Heart right ventricle (tissue), 16 donors: ENCODE results near the gene SOAT2. TPM values are rescaled to one million over a fixed set of nuclear protein-coding genes. Genes with fewer than 3 reads are reported as not detected.

ENCODE experiments used
- ATAC-seq, 8 donors: fragments of 200-7000 bp; cut with Tn5 transposase; one replicate each; pipeline ENCODE4 v1.9.1; 2020; ENCODE audit warnings: mild to moderate bottlenecking in 8 of 8, moderate library complexity in 8 of 8, moderate number of reproducible peaks in 1 of 8
- DNase-seq, 2 donors: peaks; one replicate each; pipeline ENCODE4 v3.0.0-alpha.2; 2020
- H3K27ac ChIP-seq, 10 donors: fragments of 200-600 bp; sonication (generic) in 2 of 10; one replicate each; pipeline versions ENCODE4 v1.5.0 to v1.8.0; 2020 to 2022; ENCODE audit warnings: mild to moderate bottlenecking in 3 of 10
- H3K27me3 ChIP-seq, 7 donors: fragments of 200-600 bp; one replicate each; pipeline ENCODE4 v1.8.0; 2021 to 2022; ENCODE audit warnings: mild to moderate bottlenecking in 2 of 7
- H3K36me3 ChIP-seq, 9 donors: fragments of 200-600 bp; sonication (generic) in 1 of 9; one replicate each; pipeline versions ENCODE4 v1.5.0 to v1.8.0; 2020 to 2022; ENCODE audit warnings: mild to moderate bottlenecking in 2 of 9
- H3K4me1 ChIP-seq, 9 donors: fragments of 200-600 bp; sonication (generic) in 1 of 9; one replicate each; pipeline versions ENCODE4 v1.5.0 to v1.8.0; 2020 to 2022; ENCODE audit warnings: mild to moderate bottlenecking in 4 of 9
- H3K4me3 ChIP-seq, 10 donors: fragments of 200-600 bp; sonication (generic) in 2 of 10; one replicate each; pipeline versions ENCODE4 v1.5.0 to v1.8.0; 2020 to 2022; ENCODE audit warnings: mild to moderate bottlenecking in 7 of 10, moderate library complexity in 2 of 10
- H3K9me3 ChIP-seq, 11 donors: fragments of 200-600 bp in 10 of 11; sonication (generic) in 2 of 11; one replicate each; pipeline versions ENCODE4 v1.5.0 to v1.8.0; 2013 to 2022; ENCODE audit warnings: mild to moderate bottlenecking in 2 of 11, control low read depth in 1 of 11, moderate library complexity in 1 of 11
- CTCF ChIP-seq, 9 donors: fragments of 200-600 bp; sonication (generic) in 2 of 9; IDR thresholded peaks; one replicate each; pipeline versions ENCODE4 v1.5.0 to v1.8.0; 2021 to 2022; ENCODE audit warnings: antibody characterized with exemption in 9 of 9, mild to moderate bottlenecking in 5 of 9, moderate library complexity in 1 of 9
- WGBS, 2 donors: extraction: QIAGEN DNeasy Blood & Tissue Kit; methylation state at CpG; one replicate each; pipeline ENCODE4 v1.1.7; 2013; ENCODE audit warnings: inconsistent platforms in 1 of 2; 5-methylcytosine and 5-hydroxymethylcytosine counted together
- intact Hi-C, 10 donors: fragments of 100-400 bp; cut with DNase I; formaldehyde crosslinking; loops; one replicate each; pipeline versions ENCODE4 v1.11.1 to v1.14.2; 2022
- polyA plus RNA-seq, 2 donors: library from polyadenylated mRNA; stranded (reverse); fragments of 200-250 nt; gene quantifications; one replicate each; pipeline ENCODE4 v1.2.3, GENCODE V29; 2013
- total RNA-seq, 10 donors: library from RNA; stranded (reverse); fragmentation: NEBNext Ultra II Directional in 3 of 10; extraction: Animal tissue kit (Norgen Biotek cat#: 25700) in 3 of 10; gene quantifications; one replicate each; pipeline versions ENCODE4 v1.2.1 to v1.2.4, GENCODE V29; 2021 to 2023
- donor health status: Arrhythmogenic right ventricular cardiomyopathy.
- donor health status: ischemic (EF 13 %, LVEDD 7.1; RV severe dilation, severe dysfunction).
- donor health status: healthy with polysubstance abuse.
- donor health status: DM: no; HTN: yes; CAD: no.
- donor health status: DM: no; HTN: no; CAD: no.
- donor health status: ischemic (EF 25% LVEDD 6.9; RV normal size, moderate dysfunction).
- donor health status: ischemic (EF 25% LVEDD 5.7; RV mildly dilated, moderate dysfunction).
- donor health status: healthy.
- donor health status: DM: yes; HTN: yes; CAD: no.
- donor health status: Ischemic cardiomyopathy.
- donor health status: ischemic (EF 35%, LVEDD 5.7; RV mildly dilated, moderate dysfunction).
- donor health status: nonischemic (EF 11% LVEDD 7.7; RV severe dilation, severe dysfunction).
- donor health status: DM: yes; HTN: yes; CAD: no.
- donor health status: PGD.
- donor health status: ischemic (EF 29% LVEDD 5.4; RV normal size, mild dysfunction).
- donor health status: nonischemic (EF 23%, LVEDD 6.1; RV moderate dilation, normal function).

Gene SOAT2
- total and polyA plus RNA-seq, 12 donors, result 0.03 TPM; not detected in 11

GRCh38 chr12:53124352-53124723, 21.1 kb downstream of the SOAT2 start:
- H3K36me3 ChIP-seq, result no peaks in the 10 kb centered on the region
- ATAC-seq (no peak), DNase-seq (no peak)
- no peaks in the 10 kb centered on the region for H3K9me3 ChIP-seq
- no peaks in the 10 kb centered on the region for H3K4me1 ChIP-seq
- no peak for TF ChIP-seq CTCF (IDR thresholded peaks at IDR 0.05)
- no peaks in the 10 kb centered on the region for H3K27me3 ChIP-seq
- H3K4me3 ChIP-seq, result no peak overlapping the region
- no peak overlapping the region for H3K27ac ChIP-seq
- intact Hi-C loops, result no loop called here

GRCh38 chr12:53127169-53127568, 23.9 kb downstream of the SOAT2 start:
- DNase-seq, result no peak
- 82 to 89% methylated on average over 1 of the region's 1 CpG for WGBS, 2 donors
- no peak overlapping the region for H3K4me3 ChIP-seq

DNA sequence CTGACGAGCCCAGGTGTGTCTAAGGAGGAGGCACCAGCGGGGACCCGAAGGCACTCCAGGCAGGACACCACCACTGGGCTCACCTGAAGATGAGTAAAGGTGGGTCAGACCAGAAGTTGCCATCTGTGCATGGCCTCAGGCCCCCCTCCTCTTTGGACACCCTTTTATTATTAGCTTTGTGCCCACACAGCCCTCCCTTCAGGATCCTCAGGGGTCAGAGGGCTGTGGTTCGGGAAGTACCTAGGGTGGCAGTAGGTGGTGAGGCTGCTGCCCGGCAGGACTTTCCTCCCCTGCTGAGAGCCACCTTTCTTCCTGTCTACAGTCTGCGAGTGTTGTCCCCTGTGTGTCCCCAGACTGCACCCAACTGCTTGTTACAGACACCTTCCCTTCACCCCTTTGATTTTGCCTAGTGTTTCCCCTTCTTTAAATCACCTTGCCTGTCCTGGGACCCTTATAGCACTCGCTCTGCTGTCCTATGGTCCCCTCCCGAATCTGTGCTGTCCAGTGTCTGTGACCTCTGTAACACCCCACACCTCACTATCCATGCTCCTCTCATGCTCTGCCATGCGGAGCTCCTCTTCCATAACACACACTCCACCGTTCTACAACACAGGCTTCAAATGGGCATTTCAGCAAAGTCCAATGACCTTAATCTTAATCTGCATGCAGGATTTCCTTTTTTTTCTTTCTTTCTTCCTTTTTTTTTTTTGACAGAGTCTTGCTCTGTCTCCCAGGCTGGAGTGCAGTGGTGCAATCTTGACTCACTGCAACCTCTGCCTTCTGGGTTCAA, 25.7 kb downstream of the SOAT2 start:
- Histone ChIP-seq H3K36me3 (no peaks in the 10 kb centered on the region), H3K27me3 (no peaks in the 10 kb centered on the region), H3K4me3 (no peak overlapping the region), H3K9me3 (no peaks in the 10 kb centered on the region), H3K4me1 (peaks cover 0 to 6% (median 0%) of the 10 kb centered on the region in 9 donors), H3K27ac (no peak overlapping the region)
- WGBS, 2 donors, result 80 to 82% methylated on average over 10 of the region's 10 CpGs
- intact Hi-C loops, result no loop called here
- peak in 2 of 8 donors; percentile 18 to 52 for ATAC-seq
- TF ChIP-seq CTCF (IDR thresholded peaks at IDR 0.05), result no peak
- no peak for DNase-seq

More at GRCh38 chr12:53127169-53127568, 23.9 kb downstream of the SOAT2 start:
- Histone ChIP-seq H3K27ac (no peak overlapping the region), H3K9me3 (no peaks in the 10 kb centered on the region), H3K36me3 (no peaks in the 10 kb centered on the region), H3K4me1 (peaks cover 0 to 6% (median 0%) of the 10 kb centered on the region in 9 donors), H3K27me3 (no peaks in the 10 kb centered on the region)
- intact Hi-C loops, result no loop called here
- ATAC-seq, result no peak
- no peak for TF ChIP-seq CTCF (IDR thresholded peaks at IDR 0.05)

- intact Hi-C loops, result no loop called here
- WGBS, 2 donors, result 82 to 88% methylated on average over 2 of the region's 2 CpGs
- DNase-seq (no peak), ATAC-seq (no peak)
- Histone ChIP-seq H3K27ac (no peak overlapping the region), H3K9me3 (peaks cover 0 to 11% (median under 1%) of the 10 kb centered on the region in 11 donors), H3K27me3 (no peaks in the 10 kb centered on the region), H3K36me3 (no peaks in the 10 kb centered on the region), H3K4me3 (no peak overlapping the region), H3K4me1 (peaks cover 0 to 6% (median 0%) of the 10 kb centered on the region in 9 donors)
- no peak for TF ChIP-seq CTCF (IDR thresholded peaks at IDR 0.05)
These were observed 28.6 kb downstream of the SOAT2 start for GRCh38 chr12:53131844-53132243.
